Measurements from ENCODE around the gene SAE1.

Gene SAE1

DNA sequence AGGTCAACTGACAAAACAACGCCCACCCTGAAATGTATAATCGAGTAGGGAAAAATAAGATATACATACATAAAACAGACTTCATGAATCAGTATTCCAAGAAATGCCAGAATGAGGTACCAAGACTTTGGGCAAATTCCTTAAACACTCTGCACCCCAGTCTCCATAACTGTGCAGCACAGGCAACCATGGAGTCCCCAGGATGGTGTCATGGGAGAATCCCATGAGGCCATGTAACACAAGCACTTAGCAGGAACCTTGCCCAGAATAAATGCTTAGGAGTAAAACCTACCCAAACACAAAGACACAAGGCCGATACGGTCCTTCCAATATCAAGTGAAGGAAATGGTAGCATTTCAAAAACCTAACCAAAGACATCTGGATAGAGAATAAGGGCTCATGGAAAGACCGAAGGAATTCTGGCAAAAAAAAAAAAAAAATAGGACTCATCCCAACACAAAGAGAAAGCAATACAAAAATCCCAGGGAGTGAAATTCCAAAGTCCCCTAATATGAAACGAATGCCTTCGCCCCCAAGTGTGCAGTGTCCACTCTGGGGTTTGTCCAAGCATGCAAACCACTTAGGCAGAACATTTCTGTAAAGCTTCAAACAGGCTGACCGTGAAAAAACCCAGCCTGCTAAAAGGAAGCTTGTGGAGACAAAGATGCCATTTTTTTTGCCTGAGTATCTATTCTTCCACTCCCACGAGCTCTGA, 28.1 kb upstream of the SAE1 start:
- Histone ChIP-seq H3K27me3 (ENCODE audit: insufficient read depth, low read length, poor library complexity) (no peaks in the 10 kb centered on the region), H3K4me3 (ENCODE audit: low read depth in 1 of 2, low read length in 2 of 2) (no peak overlapping the region), H4K20me1 (ENCODE audit: insufficient read depth, low read length) (peaks cover 60% of the 10 kb centered on the region), H2AFZ (ENCODE audit: low read depth, low read length) (no peak overlapping the region), H3K79me2 (ENCODE audit: insufficient read depth, low read length) (peaks cover 99% of the 10 kb centered on the region), H3K36me3 (ENCODE audit: insufficient read depth, low read length) (peaks cover 38% of the 10 kb centered on the region), H3K9me3 (ENCODE audit: insufficient read depth, low read length, severe bottlenecking) (no peaks in the 10 kb centered on the region), H3K4me2 (ENCODE audit: insufficient read depth, low read length) (no peak overlapping the region), H3K4me1 (ENCODE audit: insufficient read depth, low read length) (peaks cover 13% of the 10 kb centered on the region; the same call in 1 of the 2 replicates), H3K9ac (ENCODE audit: low read depth, low read length) (no peak overlapping the region), H3K27ac (ENCODE audit: low read length) (no peak overlapping the region)
- DNase-seq (no peak), ATAC-seq (ENCODE audit: insufficient read depth, low read depth) (no peak)
- no peak for TF ChIP-seq EZH2 (IDR thresholded peaks at IDR 0.05; ENCODE audit: borderline replicate concordance, low read depth, low read length, severe bottlenecking)
- TF ChIP-seq, protein P1, sequence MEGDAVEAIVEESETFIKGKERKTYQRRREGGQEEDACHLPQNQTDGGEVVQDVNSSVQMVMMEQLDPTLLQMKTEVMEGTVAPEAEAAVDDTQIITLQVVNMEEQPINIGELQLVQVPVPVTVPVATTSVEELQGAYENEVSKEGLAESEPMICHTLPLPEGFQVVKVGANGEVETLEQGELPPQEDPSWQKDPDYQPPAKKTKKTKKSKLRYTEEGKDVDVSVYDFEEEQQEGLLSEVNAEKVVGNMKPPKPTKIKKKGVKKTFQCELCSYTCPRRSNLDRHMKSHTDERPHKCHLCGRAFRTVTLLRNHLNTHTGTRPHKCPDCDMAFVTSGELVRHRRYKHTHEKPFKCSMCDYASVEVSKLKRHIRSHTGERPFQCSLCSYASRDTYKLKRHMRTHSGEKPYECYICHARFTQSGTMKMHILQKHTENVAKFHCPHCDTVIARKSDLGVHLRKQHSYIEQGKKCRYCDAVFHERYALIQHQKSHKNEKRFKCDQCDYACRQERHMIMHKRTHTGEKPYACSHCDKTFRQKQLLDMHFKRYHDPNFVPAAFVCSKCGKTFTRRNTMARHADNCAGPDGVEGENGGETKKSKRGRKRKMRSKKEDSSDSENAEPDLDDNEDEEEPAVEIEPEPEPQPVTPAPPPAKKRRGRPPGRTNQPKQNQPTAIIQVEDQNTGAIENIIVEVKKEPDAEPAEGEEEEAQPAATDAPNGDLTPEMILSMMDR (IDR thresholded peaks at IDR 0.05; ENCODE audit: borderline replicate concordance, extremely low read depth, low read length, poor library complexity, severe bottlenecking) = no peak

DNA sequence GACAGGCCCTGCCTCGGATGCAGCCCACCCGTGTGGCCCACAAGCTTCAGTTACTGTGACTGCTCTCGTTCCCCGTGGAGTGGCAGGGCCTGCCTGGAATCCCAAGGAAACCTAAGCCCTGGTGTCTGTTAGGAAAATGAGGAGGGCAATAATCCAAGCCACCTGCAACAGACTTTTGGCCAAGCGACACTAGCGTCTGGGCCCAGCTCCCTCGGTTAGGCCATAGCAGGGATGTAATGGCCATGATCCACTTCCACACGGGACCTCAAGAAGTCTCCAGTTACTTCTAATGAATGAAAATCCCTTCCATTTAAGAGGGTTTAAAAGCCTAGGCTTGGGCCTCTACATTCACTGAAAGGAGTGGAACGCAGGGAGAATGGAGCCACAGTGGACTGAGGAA, 26.0 kb upstream of the SAE1 start:
- H3K9ac ChIP-seq (ENCODE audit: low read depth, low read length) = no peak overlapping the region
- ATAC-seq (ENCODE audit: insufficient read depth, low read depth) (no peak), DNase-seq (no peak)
- H4K20me1 ChIP-seq (ENCODE audit: insufficient read depth, low read length) = peaks cover 42% of the 10 kb centered on the region; the same call in 1 of the 2 replicates
- no peak for TF ChIP-seq EZH2 (IDR thresholded peaks at IDR 0.05; ENCODE audit: borderline replicate concordance, low read depth, low read length, severe bottlenecking)
- TF ChIP-seq, protein P1 (IDR thresholded peaks at IDR 0.05; ENCODE audit: borderline replicate concordance, extremely low read depth, low read length, poor library complexity, severe bottlenecking) = no peak
- no peak overlapping the region for H2AFZ ChIP-seq (ENCODE audit: low read depth, low read length)
- H3K4me3 ChIP-seq (ENCODE audit: low read depth in 1 of 2, low read length in 2 of 2) = no peak overlapping the region
- no peaks in the 10 kb centered on the region for H3K9me3 ChIP-seq (ENCODE audit: insufficient read depth, low read length, severe bottlenecking)
- H3K79me2 ChIP-seq (ENCODE audit: insufficient read depth, low read length) = peaks cover 100% of the 10 kb centered on the region
- H3K27me3 ChIP-seq (ENCODE audit: insufficient read depth, low read length, poor library complexity) = no peaks in the 10 kb centered on the region
- peaks cover 38% of the 10 kb centered on the region for H3K36me3 ChIP-seq (ENCODE audit: insufficient read depth, low read length)
- no peak overlapping the region for H3K4me2 ChIP-seq (ENCODE audit: insufficient read depth, low read length)
- H3K27ac ChIP-seq (ENCODE audit: low read length) = no peak overlapping the region
- peaks cover 32% of the 10 kb centered on the region for H3K4me1 ChIP-seq (ENCODE audit: insufficient read depth, low read length)

- H3K9ac ChIP-seq (ENCODE audit: low read depth, low read length) = no peak overlapping the region
- no peak for ATAC-seq (ENCODE audit: insufficient read depth, low read depth)
- H2AFZ ChIP-seq (ENCODE audit: low read depth, low read length) = no peak overlapping the region
- no peaks in the 10 kb centered on the region for H3K9me3 ChIP-seq (ENCODE audit: insufficient read depth, low read length, severe bottlenecking)
- H3K4me1 ChIP-seq (ENCODE audit: insufficient read depth, low read length) = peaks cover 44% of the 10 kb centered on the region
- peaks cover 38% of the 10 kb centered on the region; the same call in 1 of the 2 replicates for H4K20me1 ChIP-seq (ENCODE audit: insufficient read depth, low read length)
- H3K79me2 ChIP-seq (ENCODE audit: insufficient read depth, low read length) = peaks cover 100% of the 10 kb centered on the region
- no peaks in the 10 kb centered on the region for H3K27me3 ChIP-seq (ENCODE audit: insufficient read depth, low read length, poor library complexity)
- H3K36me3 ChIP-seq (ENCODE audit: insufficient read depth, low read length) = peaks cover 49% of the 10 kb centered on the region
- no peak overlapping the region for H3K4me3 ChIP-seq (ENCODE audit: low read depth in 1 of 2, low read length in 2 of 2)
- no peak for DNase-seq
- TF ChIP-seq, protein P1 (IDR thresholded peaks at IDR 0.05; ENCODE audit: borderline replicate concordance, extremely low read depth, low read length, poor library complexity, severe bottlenecking) = no peak
- no peak for TF ChIP-seq EZH2 (IDR thresholded peaks at IDR 0.05; ENCODE audit: borderline replicate concordance, low read depth, low read length, severe bottlenecking)
- H3K4me2 ChIP-seq (ENCODE audit: insufficient read depth, low read length) = no peak overlapping the region
- no peak overlapping the region for H3K27ac ChIP-seq (ENCODE audit: low read length)
Measured at GRCh38 chr19:47105874-47106273, 24.8 kb upstream of the SAE1 start.

All from DND-41 (cell line).